ENCODE measurements around the gene WDR11.

- TF ChIP-seq CTCF (IDR thresholded peaks at IDR 0.05 in 2 of 3, conservative IDR thresholded peaks at IDR 0.05 in 1 of 3; ENCODE audit: borderline replicate concordance in 1 of 3, insufficient read depth in 1 of 3, low read depth in 2 of 3, low read length in 2 of 3) (no peak), POLR2A (IDR thresholded peaks at IDR 0.05; ENCODE audit: borderline replicate concordance, extremely low read depth, insufficient read depth, insufficient read length) (no peak), SIN3A (IDR thresholded peaks at IDR 0.05; ENCODE audit: low read depth) (no peak), POLR2AphosphoS5 (IDR thresholded peaks at IDR 0.05; ENCODE audit: low read depth, low read length) (no peak), YY1 (IDR thresholded peaks at IDR 0.05; ENCODE audit: extremely low read depth, insufficient replicate concordance, low read depth, low read length) (no peak)
Measured at GRCh38 chr10:120835603-120836002, 15.6 kb upstream of the WDR11 start.

All from HCT116 (cell line).